K562 treated with DMSO at 1 percent for 24 hours (cell line): ENCODE results near the gene PTAFR. TPM values are rescaled to one million over a fixed set of nuclear protein-coding genes. Genes with fewer than 3 reads are reported as not detected.

ENCODE experiments used
- total RNA-seq: library from RNA; unstranded; fragments of 300-600 nt; gene quantifications from 2 replicates; pipeline ENCODE4 v1.2.3, GENCODE V29; 2022; ENCODE audit warnings: low read depth; ENCODE audit not compliant: insufficient read depth

Gene PTAFR
- 1.7 and 2.6 TPM in 2 replicates for total RNA-seq

GRCh38 chr1:28176492-28177470 is at the start of gene PTAFR:
PTAFR (minus strand) TSS chr1:28176690; CDS start chr1:28151021, 25,669 bp downstream.

Other genes starting within 250 kb of the PTAFR start
- 1.1 and 2.1 TPM in 2 replicates for gene SMPDL3B, start 241.7 kb downstream of the PTAFR start, total RNA-seq
- gene XKR8, start 216.7 kb downstream of the PTAFR start, total RNA-seq = 5.1 and 6.5 TPM in 2 replicates
- 12.8 and 14.5 TPM in 2 replicates for gene EYA3, start 88.1 kb downstream of the PTAFR start, total RNA-seq
- gene DNAJC8, start 56.3 kb upstream of the PTAFR start, total RNA-seq = 152 and 171 TPM in 2 replicates
- gene ATP5IF1, start 59.4 kb upstream of the PTAFR start, total RNA-seq = 787 and 817 TPM in 2 replicates
- gene SESN2, start 82.8 kb upstream of the PTAFR start, total RNA-seq = 199 and 211 TPM in 2 replicates
- 31.4 and 35.0 TPM in 2 replicates for gene MED18, start 152.3 kb upstream of the PTAFR start, total RNA-seq
- gene PHACTR4, start 193.1 kb upstream of the PTAFR start, total RNA-seq = 25.3 and 27.5 TPM in 2 replicates